ENCODE measurements around the gene KHDRBS2.

KHDRBS2 gene

DNA sequence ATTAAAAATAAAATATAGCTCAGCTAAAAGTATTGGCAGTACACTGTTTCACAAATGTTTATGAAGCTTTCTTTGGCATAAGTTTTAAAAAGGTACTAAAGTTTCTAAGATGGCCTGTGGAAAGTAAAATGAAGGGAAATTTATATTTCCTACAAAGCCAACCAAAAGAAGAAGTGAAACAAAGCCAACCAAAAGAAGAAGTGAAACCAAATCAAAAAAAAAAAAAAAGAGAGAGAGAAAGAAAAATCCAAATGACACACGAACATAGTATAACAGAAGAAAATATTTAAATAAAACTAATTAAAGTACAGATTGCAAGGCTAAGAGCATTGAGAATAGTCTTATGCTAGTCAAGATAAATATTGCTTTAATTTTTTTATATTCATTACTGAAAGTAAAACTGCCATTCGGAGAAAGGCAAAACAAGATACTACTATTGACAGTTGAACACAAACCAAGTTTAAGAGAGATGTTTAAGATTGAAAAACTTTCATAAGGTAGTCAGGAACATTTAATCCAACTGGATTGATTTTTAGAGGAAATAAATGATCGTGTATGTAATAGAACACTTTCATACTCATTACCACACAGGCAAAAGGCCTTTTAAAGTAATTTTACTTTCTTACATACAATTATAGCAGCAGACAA lies 12.8 kb upstream of the KHDRBS2 start:
- no peak overlapping the region for H3K23ac ChIP-seq (ENCODE audit: low read length in 2 of 2)
- H2BK120ac ChIP-seq (ENCODE audit: low read depth, low read length): no peak overlapping the region
- H3K4ac ChIP-seq (ENCODE audit: low read depth in 1 of 2, low read length in 2 of 2): no peak overlapping the region
- H2BK12ac ChIP-seq (ENCODE audit: low read length in 2 of 2): no peak overlapping the region
- no peak overlapping the region for H3K14ac ChIP-seq (ENCODE audit: low read length in 2 of 2)
- WGBS: no CpG with 5 or more reads among the region's 3 CpGs
- no peak overlapping the region for H3K9ac ChIP-seq (ENCODE audit: low read length)
- H2AK5ac ChIP-seq (ENCODE audit: low read length, severe bottlenecking): no peak overlapping the region
- no peak overlapping the region for H4K8ac ChIP-seq (ENCODE audit: low read length)
- H3K4me2 ChIP-seq (ENCODE audit: low read length, poor library complexity, severe bottlenecking): no peak overlapping the region
- no peak overlapping the region for H3K27ac ChIP-seq (ENCODE audit: low read length, poor library complexity, severe bottlenecking)
- H3K36me3 ChIP-seq (ENCODE audit: control insufficient read depth in 1 of 2, insufficient read depth in 2 of 2, low read depth in 1 of 2, low read length in 2 of 2): no peaks in the 10 kb centered on the region
- H4K91ac ChIP-seq (ENCODE audit: low read length): no peak overlapping the region
- no peaks in the 10 kb centered on the region for H3K4me1 ChIP-seq (ENCODE audit: control insufficient read depth, insufficient read depth, low read depth, low read length)
- no peak overlapping the region for H2BK15ac ChIP-seq (ENCODE audit: low read depth, poor library complexity, severe bottlenecking)
- DNase-seq: no peak
- no peak overlapping the region for H3K4me3 ChIP-seq (ENCODE audit: insufficient read depth in 1 of 2, low read depth in 1 of 2, low read length in 2 of 2)
- H2BK5ac ChIP-seq (ENCODE audit: low read depth, low read length, poor library complexity, severe bottlenecking): no peak overlapping the region
- peaks cover 8% of the 10 kb centered on the region for H3K9me3 ChIP-seq (ENCODE audit: control insufficient read depth, low read length)
- H3K79me1 ChIP-seq (replicated peaks; ENCODE audit: low read length, poor library complexity, severe bottlenecking): no peaks in the 10 kb centered on the region
- H3K18ac ChIP-seq (ENCODE audit: low read depth in 1 of 2, low read length in 2 of 2): no peak overlapping the region
- no peak overlapping the region for H2AFZ ChIP-seq (ENCODE audit: low read depth, low read length)
- H3K27me3 ChIP-seq (ENCODE audit: control insufficient read depth in 1 of 2, insufficient read depth in 1 of 2, low read length in 2 of 2): no peaks in the 10 kb centered on the region

DNA sequence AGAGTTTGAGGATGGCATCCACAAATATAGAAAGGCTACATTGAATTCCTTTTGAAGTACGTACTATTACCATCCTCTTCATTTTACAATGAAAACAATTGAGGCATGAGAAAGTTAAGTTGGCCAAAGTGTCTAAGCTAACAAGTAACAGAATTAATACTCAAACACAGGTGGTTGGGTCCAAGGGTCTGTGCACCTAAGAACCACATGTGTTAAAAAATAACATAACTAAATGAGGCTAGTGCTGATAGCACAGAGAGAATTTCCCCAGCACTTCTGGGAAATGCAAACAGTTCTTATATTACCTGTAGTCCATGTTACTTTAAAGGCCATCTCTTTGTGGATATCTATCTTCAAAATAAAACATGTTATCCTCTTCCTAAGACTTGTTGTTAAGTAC lies 10.5 kb upstream of the KHDRBS2 start:
- Histone ChIP-seq H3K14ac (ENCODE audit: low read length in 2 of 2) (no peak overlapping the region), H3K79me1 (replicated peaks; ENCODE audit: low read length, poor library complexity, severe bottlenecking) (no peaks in the 10 kb centered on the region)

DNA sequence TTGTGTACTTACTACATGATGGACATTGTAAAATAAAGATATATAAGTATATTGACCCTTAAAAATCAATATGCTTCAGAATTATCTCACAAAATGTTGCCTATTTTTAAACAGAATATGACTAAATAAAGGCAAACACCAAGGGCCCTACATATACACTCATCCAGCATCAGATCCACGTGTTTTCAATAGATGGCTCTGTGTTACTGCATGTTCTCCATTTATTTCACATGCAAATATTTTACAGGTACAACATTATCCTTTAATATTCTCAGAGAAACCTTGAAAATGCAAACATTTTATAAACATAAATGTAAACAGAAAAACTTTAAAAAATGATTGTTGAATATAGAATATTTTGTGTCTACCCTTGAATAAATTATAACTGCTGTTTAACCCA lies 2.9 kb upstream of the KHDRBS2 start:
- Histone ChIP-seq H3K4me1 (ENCODE audit: control insufficient read depth, insufficient read depth, low read depth, low read length) (peaks cover 10% of the 10 kb centered on the region), H3K27me3 (ENCODE audit: control insufficient read depth in 1 of 2, insufficient read depth in 1 of 2, low read length in 2 of 2) (peaks cover 17% of the 10 kb centered on the region in 2 experiments), H3K79me1 (replicated peaks; ENCODE audit: low read length, poor library complexity, severe bottlenecking) (no peaks in the 10 kb centered on the region), H2BK15ac (ENCODE audit: low read depth, poor library complexity, severe bottlenecking) (no peak overlapping the region), H2BK120ac (ENCODE audit: low read depth, low read length) (no peak overlapping the region), H2BK12ac (ENCODE audit: low read length in 2 of 2) (no peak overlapping the region), H3K4me2 (ENCODE audit: low read length, poor library complexity, severe bottlenecking) (no peak overlapping the region), H2AFZ (ENCODE audit: low read depth, low read length) (no peak overlapping the region), H3K4me3 (ENCODE audit: insufficient read depth in 1 of 2, low read depth in 1 of 2, low read length in 2 of 2) (no peak overlapping the region), H3K36me3 (ENCODE audit: control insufficient read depth in 1 of 2, insufficient read depth in 2 of 2, low read depth in 1 of 2, low read length in 2 of 2) (no peaks in the 10 kb centered on the region), H3K14ac (ENCODE audit: low read length in 2 of 2) (no peak overlapping the region), H4K8ac (ENCODE audit: low read length) (no peak overlapping the region), H3K4ac (ENCODE audit: low read depth in 1 of 2, low read length in 2 of 2) (no peak overlapping the region), H3K9ac (ENCODE audit: low read length) (no peak overlapping the region), H3K27ac (ENCODE audit: low read length, poor library complexity, severe bottlenecking) (no peak overlapping the region), H3K9me3 (ENCODE audit: control insufficient read depth, low read length) (no peaks in the 10 kb centered on the region), H2BK5ac (ENCODE audit: low read depth, low read length, poor library complexity, severe bottlenecking) (no peak overlapping the region), H2AK5ac (ENCODE audit: low read length, severe bottlenecking) (no peak overlapping the region), H3K18ac (ENCODE audit: low read depth in 1 of 2, low read length in 2 of 2) (no peak overlapping the region), H3K23ac (ENCODE audit: low read length in 2 of 2) (no peak overlapping the region), H4K91ac (ENCODE audit: low read length) (no peak overlapping the region)
- DNase-seq: no peak
- WGBS: 54% methylated on average over 1 of the region's 1 CpG

More for the DNA sequence above, 10.5 kb upstream of the KHDRBS2 start:
- H3K18ac ChIP-seq (ENCODE audit: low read depth in 1 of 2, low read length in 2 of 2): no peak overlapping the region
- H3K9me3 ChIP-seq (ENCODE audit: control insufficient read depth, low read length): peaks cover 8% of the 10 kb centered on the region
- no peak overlapping the region for H4K8ac ChIP-seq (ENCODE audit: low read length)
- no peak overlapping the region for H2BK120ac ChIP-seq (ENCODE audit: low read depth, low read length)
- H3K4me1 ChIP-seq (ENCODE audit: control insufficient read depth, insufficient read depth, low read depth, low read length): no peaks in the 10 kb centered on the region
- no peak overlapping the region for H2AFZ ChIP-seq (ENCODE audit: low read depth, low read length)
- no peaks in the 10 kb centered on the region for H3K27me3 ChIP-seq (ENCODE audit: control insufficient read depth in 1 of 2, insufficient read depth in 1 of 2, low read length in 2 of 2)
- H3K9ac ChIP-seq (ENCODE audit: low read length): no peak overlapping the region
- WGBS: no CpG with 5 or more reads among the region's 1 CpG
- no peak overlapping the region for H3K4me3 ChIP-seq (ENCODE audit: insufficient read depth in 1 of 2, low read depth in 1 of 2, low read length in 2 of 2)
- no peak overlapping the region for H3K27ac ChIP-seq (ENCODE audit: low read length, poor library complexity, severe bottlenecking)
- no peak overlapping the region for H3K4ac ChIP-seq (ENCODE audit: low read depth in 1 of 2, low read length in 2 of 2)
- no peak overlapping the region for H3K23ac ChIP-seq (ENCODE audit: low read length in 2 of 2)
- H2BK15ac ChIP-seq (ENCODE audit: low read depth, poor library complexity, severe bottlenecking): no peak overlapping the region
- H2AK5ac ChIP-seq (ENCODE audit: low read length, severe bottlenecking): no peak overlapping the region
- no peak overlapping the region for H2BK12ac ChIP-seq (ENCODE audit: low read length in 2 of 2)
- H2BK5ac ChIP-seq (ENCODE audit: low read depth, low read length, poor library complexity, severe bottlenecking): no peak overlapping the region
- no peak overlapping the region for H3K4me2 ChIP-seq (ENCODE audit: low read length, poor library complexity, severe bottlenecking)
- DNase-seq: no peak
- H3K36me3 ChIP-seq (ENCODE audit: control insufficient read depth in 1 of 2, insufficient read depth in 2 of 2, low read depth in 1 of 2, low read length in 2 of 2): no peaks in the 10 kb centered on the region
- no peak overlapping the region for H4K91ac ChIP-seq (ENCODE audit: low read length)

DNA sequence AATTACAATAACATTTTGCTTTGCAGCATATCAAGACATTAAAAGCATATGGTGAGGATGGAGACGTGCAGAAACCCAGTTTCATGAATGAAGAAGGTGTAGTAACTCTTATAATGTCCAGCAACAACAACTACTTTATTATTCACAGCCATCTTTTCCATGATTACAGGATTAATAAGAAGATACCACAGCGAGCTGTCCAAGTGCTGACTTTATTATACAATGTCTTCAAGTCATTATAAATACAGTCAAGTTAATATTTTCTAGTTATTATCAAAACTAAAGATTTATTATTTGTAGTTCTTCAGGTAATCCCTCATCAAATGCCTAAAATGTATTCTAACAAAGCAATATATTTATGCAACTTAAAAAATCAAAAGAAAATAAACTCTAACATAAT lies 2.5 kb upstream of the KHDRBS2 start:
- H2AK5ac ChIP-seq (ENCODE audit: low read length, severe bottlenecking): no peak overlapping the region
- no CpG with 5 or more reads among the region's 2 CpGs for WGBS
- no peak overlapping the region for H3K4ac ChIP-seq (ENCODE audit: low read depth in 1 of 2, low read length in 2 of 2)
- no peak for DNase-seq
- no peak overlapping the region for H3K9ac ChIP-seq (ENCODE audit: low read length)
- H2AFZ ChIP-seq (ENCODE audit: low read depth, low read length): no peak overlapping the region
- no peak overlapping the region for H4K91ac ChIP-seq (ENCODE audit: low read length)
- no peak overlapping the region for H3K4me2 ChIP-seq (ENCODE audit: low read length, poor library complexity, severe bottlenecking)
- H3K4me3 ChIP-seq (ENCODE audit: insufficient read depth in 1 of 2, low read depth in 1 of 2, low read length in 2 of 2): no peak overlapping the region
- peaks cover 10% of the 10 kb centered on the region for H3K4me1 ChIP-seq (ENCODE audit: control insufficient read depth, insufficient read depth, low read depth, low read length)
- H3K36me3 ChIP-seq (ENCODE audit: control insufficient read depth in 1 of 2, insufficient read depth in 2 of 2, low read depth in 1 of 2, low read length in 2 of 2): no peaks in the 10 kb centered on the region
- H2BK15ac ChIP-seq (ENCODE audit: low read depth, poor library complexity, severe bottlenecking): no peak overlapping the region
- no peaks in the 10 kb centered on the region for H3K79me1 ChIP-seq (replicated peaks; ENCODE audit: low read length, poor library complexity, severe bottlenecking)
- no peak overlapping the region for H3K14ac ChIP-seq (ENCODE audit: low read length in 2 of 2)
- H3K9me3 ChIP-seq (ENCODE audit: control insufficient read depth, low read length): no peaks in the 10 kb centered on the region
- H3K23ac ChIP-seq (ENCODE audit: low read length in 2 of 2): no peak overlapping the region
- no peak overlapping the region for H2BK120ac ChIP-seq (ENCODE audit: low read depth, low read length)
- H2BK5ac ChIP-seq (ENCODE audit: low read depth, low read length, poor library complexity, severe bottlenecking): no peak overlapping the region
- no peak overlapping the region for H3K27ac ChIP-seq (ENCODE audit: low read length, poor library complexity, severe bottlenecking)
- no peak overlapping the region for H3K18ac ChIP-seq (ENCODE audit: low read depth in 1 of 2, low read length in 2 of 2)
- no peak overlapping the region for H2BK12ac ChIP-seq (ENCODE audit: low read length in 2 of 2)
- no peak overlapping the region for H4K8ac ChIP-seq (ENCODE audit: low read length)
- H3K27me3 ChIP-seq (ENCODE audit: control insufficient read depth in 1 of 2, insufficient read depth in 1 of 2, low read length in 2 of 2): peaks cover 17% of the 10 kb centered on the region in 2 experiments

Data from mesenchymal stem cell (in vitro differentiated cells and primary cell).